ENCODE data around the gene OR6A2.

DNA sequence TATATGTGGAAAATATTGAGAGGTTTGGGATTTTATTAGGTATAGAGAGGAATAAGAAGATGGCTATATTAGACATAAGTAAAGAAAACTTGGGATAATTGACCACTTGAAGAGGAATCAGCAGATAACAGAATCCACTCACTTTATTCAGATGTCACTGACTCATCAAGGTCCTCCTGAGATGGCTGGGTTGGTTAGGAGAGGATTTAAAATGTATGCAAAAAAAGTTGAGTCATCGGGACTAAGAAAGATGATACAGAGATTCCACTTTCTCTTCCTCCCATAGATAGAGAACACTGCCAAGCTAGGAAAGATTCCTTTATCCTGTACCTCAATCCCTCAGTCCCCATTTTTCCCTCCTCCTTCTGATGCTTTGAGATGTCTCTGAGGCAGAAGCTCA is at the start of gene OR6A2:
- TF ChIP-seq POLR2A (IDR thresholded peaks at IDR 0.05; ENCODE audit: low read length) (no peak), GATA1 (IDR thresholded peaks at IDR 0.05; ENCODE audit: low read depth, low read length) (no peak)

All from erythroblast (primary cell).